GM23248 (cell line): ENCODE data around the gene LRRC3. TPM values are rescaled to one million over a fixed set of nuclear protein-coding genes. Genes with fewer than 3 reads are reported as not detected.

Source experiments
- DNase-seq: peaks from one replicate; pipeline ENCODE4 v3.0.0-alpha.2; 2015
- H2AFZ ChIP-seq: fragments of 200-600 bp; sonication (generic); 2 replicates; pipeline ENCODE4 v1.6.1; 2016; ENCODE audit warnings: antibody characterized with exemption
- H3F3A ChIP-seq: fragments of 200-600 bp; sonication (generic); 2 replicates; pipeline ENCODE4 v1.6.1; 2016; ENCODE audit warnings: mild to moderate bottlenecking, antibody characterized with exemption, mixed run types; ENCODE audit not compliant: insufficient read depth
- H3K27ac ChIP-seq: fragments of 200-600 bp; sonication (generic); 2 replicates; pipeline ENCODE4 v1.5.1; 2016; ENCODE audit warnings: mild to moderate bottlenecking
- H3K27me3 ChIP-seq: fragments of 200-600 bp; sonication (generic); replicated peaks from 2 replicates; pipeline ENCODE4 v1.6.1; 2016; ENCODE audit warnings: mild to moderate bottlenecking; ENCODE audit not compliant: insufficient read depth
- H3K36me3 ChIP-seq: fragments of 200-600 bp; sonication (generic); 2 replicates; pipeline ENCODE4 v1.6.1; 2016; ENCODE audit warnings: low read depth, mild to moderate bottlenecking
- H3K4me1 ChIP-seq: fragments of 200-600 bp; sonication (generic); 2 replicates; pipeline ENCODE4 v1.6.1; 2016; ENCODE audit warnings: mild to moderate bottlenecking; ENCODE audit not compliant: insufficient read depth
- H3K4me2 ChIP-seq: fragments of 200-600 bp; sonication (generic); one replicate; pipeline ENCODE4 v1.6.1; 2016; ENCODE audit warnings: mild to moderate bottlenecking; ENCODE audit not compliant: unreplicated experiment
- H3K4me3 ChIP-seq: fragments of 200-600 bp; sonication (generic); 2 replicates; pipeline ENCODE4 v1.5.1; 2016; ENCODE audit warnings: mild to moderate bottlenecking
- H3K79me2 ChIP-seq: fragments of 200-600 bp; sonication (generic); 2 replicates; pipeline ENCODE4 v1.6.1; 2016; ENCODE audit warnings: mild to moderate bottlenecking; ENCODE audit not compliant: insufficient read depth
- H3K9ac ChIP-seq: fragments of 200-600 bp; sonication (generic); 2 replicates; pipeline ENCODE4 v1.6.1; 2016; ENCODE audit warnings: mild to moderate bottlenecking
- H3K9me2 ChIP-seq: fragments of 200-600 bp; sonication (generic); 2 replicates; pipeline ENCODE4 v1.6.1; 2016; ENCODE audit warnings: mixed run types, mild to moderate bottlenecking, moderate library complexity; ENCODE audit not compliant: insufficient read depth
- H3K9me3 ChIP-seq: fragments of 200-600 bp; sonication (generic); one replicate; pipeline ENCODE4 v1.6.1; 2017; ENCODE audit warnings: low read depth
- H4K20me1 ChIP-seq: fragments of 200-600 bp; sonication (generic); 2 replicates; pipeline ENCODE4 v1.6.0; 2016; ENCODE audit not compliant: insufficient read depth
- EZH2 ChIP-seq: fragments of 200-600 bp; sonication (generic); IDR thresholded peaks from 2 replicates; pipeline ENCODE4 v1.6.1; 2018; ENCODE audit warnings: antibody characterized with exemption, mild to moderate bottlenecking; ENCODE audit not compliant: insufficient read depth, poor library complexity, severe bottlenecking
- EZH2phosphoT487 ChIP-seq: fragments of 200-600 bp; sonication (generic); IDR thresholded peaks from 2 replicates; pipeline ENCODE4 v1.6.1; 2018; ENCODE audit warnings: antibody characterized with exemption, moderate library complexity, mild to moderate bottlenecking, low read depth; ENCODE audit not compliant: insufficient read depth
- WGBS, 2 experiments: methylation state at CpG; one replicate each; pipeline ENCODE4 v1.1.6; 2015 to 2017; ENCODE audit warnings: low lambda C conversion rate in 2 of 2, low coverage in 1 of 2; ENCODE audit errors: missing lambda C conversion rate in 2 of 2; 5-methylcytosine and 5-hydroxymethylcytosine counted together
- in situ Hi-C: fragments of 300-500 bp; cut with MboI; formaldehyde crosslinking; loops from 2 replicates; pipeline ENCODE4 v1.15.0; 2020
- polyA plus RNA-seq: library from polyadenylated mRNA; unstranded; fragments of >200 nt; fragmentation: Nextera tagmentation; extraction: Ambion mirVana; gene quantifications from 2 replicates; pipeline ENCODE4 v1.2.1, GENCODE V29; 2016
- total RNA-seq: library from RNA; depleted of rRNA; stranded (reverse); fragments of >200 nt; shearing (Covaris generic); gene quantifications from 2 replicates; pipeline ENCODE4 v1.2.3, GENCODE V29; 2014

LRRC3 gene
- total and polyA plus RNA-seq, 2 experiments from 2014 or later, result 0.29 to 0.32 TPM

DNA sequence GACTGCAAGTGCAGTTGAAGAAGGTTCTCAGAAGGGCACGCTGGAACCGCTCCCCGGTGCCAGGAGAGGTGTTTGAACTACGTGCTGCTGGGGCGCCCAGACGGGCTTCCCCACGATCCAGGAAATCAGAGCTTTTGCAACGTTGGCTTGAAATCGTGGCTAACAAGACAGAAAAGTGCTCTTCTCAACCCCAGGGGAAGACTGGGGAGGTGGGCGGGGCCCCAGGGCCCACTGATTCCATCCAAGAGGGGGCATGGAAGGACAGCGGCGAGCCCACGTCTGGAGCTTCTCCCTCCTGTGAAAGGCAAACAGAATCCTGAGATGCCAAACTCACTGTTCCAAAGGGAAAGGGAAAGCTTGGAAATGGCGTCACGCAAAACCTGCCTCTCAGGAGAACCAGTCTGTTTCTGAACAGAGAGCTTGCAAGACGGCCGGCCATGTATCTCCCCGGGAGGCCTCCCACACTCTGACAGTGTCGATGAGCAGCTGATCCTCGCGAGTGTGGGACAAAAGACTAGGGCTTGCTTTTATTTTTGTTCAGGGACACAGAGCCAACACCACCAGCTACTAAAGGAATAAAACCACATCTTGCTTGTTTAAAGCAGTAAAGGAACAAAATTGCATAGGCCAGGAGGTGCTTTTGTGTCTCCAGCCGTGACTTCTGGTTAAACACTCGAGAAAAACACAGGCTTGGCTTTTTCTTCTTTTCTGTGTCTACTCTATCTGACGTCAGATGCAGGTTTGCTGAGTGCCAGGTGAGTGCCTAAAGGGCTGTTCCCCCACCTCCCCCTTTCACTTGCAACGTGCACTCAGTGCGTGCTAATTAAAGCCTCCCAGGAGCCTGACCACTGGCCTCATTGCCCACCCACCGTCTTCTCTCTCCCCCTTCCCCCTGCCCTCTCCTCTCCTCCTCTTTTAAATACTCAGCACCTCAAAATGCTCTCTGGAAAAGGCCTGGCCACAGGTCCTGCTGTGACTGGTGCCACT, 41.5 kb downstream of the LRRC3 start:
- H3K79me2 ChIP-seq, result no peaks in the 10 kb centered on the region
- WGBS, 2 experiments, result 21 to 26% methylated on average over 27 of the region's 27 CpGs

DNA sequence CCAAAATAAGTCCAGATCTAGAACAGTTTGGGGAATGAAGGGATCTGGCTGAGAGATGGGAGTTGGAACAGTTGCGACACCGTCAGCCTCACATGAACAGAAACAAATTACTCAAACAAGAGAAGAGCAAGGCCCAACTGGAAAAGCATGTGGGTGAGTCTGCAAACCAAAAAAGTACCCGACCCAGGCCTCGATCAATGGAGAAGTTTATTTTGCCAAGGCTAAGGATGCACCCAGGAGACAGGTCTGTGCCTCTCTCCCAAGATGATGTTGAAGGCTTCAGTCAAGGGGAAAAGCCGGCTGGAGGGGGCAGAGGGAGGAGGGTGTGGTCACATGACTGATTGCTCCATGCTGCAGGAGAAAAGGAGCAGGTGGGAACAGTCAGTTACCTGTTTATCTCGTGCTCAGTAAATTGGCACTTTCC, 42.4 kb downstream of the LRRC3 start:
- Histone ChIP-seq H3F3A (no peaks in the 10 kb centered on the region), H3K79me2 (no peaks in the 10 kb centered on the region), H3K4me3 (no peak overlapping the region), H4K20me1 (no peaks in the 10 kb centered on the region), H3K27ac (no peak overlapping the region), H3K9me3 (no peaks in the 10 kb centered on the region), H3K9me2 (no peaks in the 10 kb centered on the region), H3K27me3 (peaks cover 14% of the 10 kb centered on the region), H3K4me1 (no peaks in the 10 kb centered on the region), H3K9ac (no peak overlapping the region), H3K36me3 (no peaks in the 10 kb centered on the region), H3K4me2 (no peak overlapping the region), H2AFZ (no peak overlapping the region)
- peak; percentile 20 for DNase-seq
- 4 to 11% methylated on average over 6 of the region's 6 CpGs for WGBS, 2 experiments
- in situ Hi-C loops, result no loop called here
- TF ChIP-seq EZH2phosphoT487 (no peak), EZH2 (no peak)

More for the DNA sequence above, 41.5 kb downstream of the LRRC3 start:
- no peak overlapping the region for H3K27ac ChIP-seq
- peak; percentile 31 for DNase-seq
- H3K4me3 ChIP-seq, result no peak overlapping the region
- H3K4me2 ChIP-seq, result no peak overlapping the region
- H3K9ac ChIP-seq, result no peak overlapping the region
- H3K27me3 ChIP-seq, result peaks cover 14% of the 10 kb centered on the region
- no peaks in the 10 kb centered on the region for H3F3A ChIP-seq
- no peaks in the 10 kb centered on the region for H3K9me2 ChIP-seq
- H2AFZ ChIP-seq, result no peak overlapping the region
- H3K4me1 ChIP-seq, result no peaks in the 10 kb centered on the region
- no peaks in the 10 kb centered on the region for H3K9me3 ChIP-seq
- no peaks in the 10 kb centered on the region for H4K20me1 ChIP-seq
- in situ Hi-C loops, result no loop called here
- H3K36me3 ChIP-seq, result no peaks in the 10 kb centered on the region
- TF ChIP-seq EZH2phosphoT487, result no peak
- TF ChIP-seq EZH2, result no peak

DNA sequence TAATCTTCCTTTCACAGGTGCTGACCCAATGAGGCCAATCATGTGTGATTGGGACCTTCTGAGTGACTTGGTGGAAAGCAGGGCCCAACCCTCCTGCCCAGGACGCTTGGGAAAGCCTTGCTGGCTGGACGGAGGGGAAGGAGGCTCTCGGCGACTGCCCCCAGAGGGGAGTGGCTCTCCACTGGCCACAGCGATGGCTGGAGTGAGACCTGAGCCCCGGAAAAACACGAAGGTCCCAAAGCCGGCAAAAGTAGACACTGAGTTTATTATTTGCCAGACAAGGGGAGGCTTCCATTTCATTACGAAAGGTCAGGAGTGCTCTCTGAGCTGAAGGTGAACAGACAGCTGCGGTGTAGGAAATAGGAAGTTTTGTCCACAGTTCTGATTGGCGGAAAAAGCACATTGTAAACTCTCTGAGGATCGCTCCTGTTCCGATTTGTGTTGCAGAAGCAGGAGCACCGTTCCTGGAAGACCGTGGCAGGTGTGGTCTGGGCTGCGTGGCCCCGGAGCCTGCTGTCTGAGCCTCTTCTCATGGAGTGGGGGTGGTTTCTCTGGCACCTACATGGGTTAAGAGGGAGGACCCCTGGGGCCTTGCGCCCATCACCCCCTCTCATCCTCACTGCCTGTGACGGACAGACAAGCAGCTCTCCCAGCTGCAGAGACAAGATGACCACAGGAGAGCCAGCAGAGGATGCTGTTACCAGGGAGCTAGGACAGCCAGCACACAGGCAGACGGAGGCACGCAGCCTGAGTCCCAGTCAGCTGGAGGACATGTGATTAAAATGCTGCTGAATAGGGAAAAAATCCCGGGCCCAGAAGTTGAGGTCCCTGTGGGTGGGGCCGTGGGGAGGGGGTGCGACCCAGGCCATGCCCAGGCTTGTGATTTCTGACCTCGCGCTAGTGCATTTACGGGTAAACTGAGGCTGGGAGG, 43.2 kb downstream of the LRRC3 start:
- Histone ChIP-seq H3K4me3 (no peak overlapping the region), H3K9me2 (no peaks in the 10 kb centered on the region), H3K4me2 (no peak overlapping the region), H3K9me3 (no peaks in the 10 kb centered on the region), H3K36me3 (no peaks in the 10 kb centered on the region), H2AFZ (no peak overlapping the region), H3K9ac (no peak overlapping the region), H3K4me1 (no peaks in the 10 kb centered on the region), H3K79me2 (no peaks in the 10 kb centered on the region), H3K27ac (no peak overlapping the region), H3K27me3 (peaks cover 14% of the 10 kb centered on the region), H3F3A (no peaks in the 10 kb centered on the region), H4K20me1 (no peaks in the 10 kb centered on the region)
- no peak for TF ChIP-seq EZH2
- TF ChIP-seq EZH2phosphoT487, result no peak
- 61 to 63% methylated on average over 24 to 27 of the region's 27 CpGs for WGBS, 2 experiments
- DNase-seq, result no peak
- in situ Hi-C loops, result no loop called here

DNA sequence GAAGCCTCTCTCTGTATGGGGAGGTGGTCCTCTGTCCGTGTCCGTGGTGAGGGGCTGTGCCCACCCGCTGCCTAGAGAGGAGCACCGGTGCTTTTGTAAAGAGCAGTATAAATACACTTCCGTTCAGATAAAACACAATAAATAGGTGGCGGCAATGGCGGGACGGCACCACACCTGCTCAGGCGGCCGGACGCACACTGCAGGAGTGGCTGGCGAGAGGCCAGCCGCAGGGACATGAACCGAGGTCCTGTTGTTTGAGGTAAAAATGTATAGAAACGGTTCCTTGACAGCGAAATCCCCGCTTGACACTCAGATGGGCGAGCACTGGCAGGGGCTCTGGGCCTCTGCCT, 43.9 kb downstream of the LRRC3 start:
- TF ChIP-seq EZH2phosphoT487, result no peak
- TF ChIP-seq EZH2, result no peak
- no peak overlapping the region for H3K27ac ChIP-seq
- no peaks in the 10 kb centered on the region for H3K79me2 ChIP-seq
- peaks cover 14% of the 10 kb centered on the region for H3K27me3 ChIP-seq
- no peak overlapping the region for H3K4me3 ChIP-seq
- no peaks in the 10 kb centered on the region for H3K9me2 ChIP-seq
- no peak for DNase-seq
- 61 to 62% methylated on average over 18 of the region's 18 CpGs for WGBS, 2 experiments
- H3K9me3 ChIP-seq, result no peaks in the 10 kb centered on the region
- no peaks in the 10 kb centered on the region for H4K20me1 ChIP-seq
- H3K4me1 ChIP-seq, result no peaks in the 10 kb centered on the region
- H2AFZ ChIP-seq, result no peak overlapping the region
- in situ Hi-C loops, result no loop called here
- H3K36me3 ChIP-seq, result no peaks in the 10 kb centered on the region
- H3F3A ChIP-seq, result no peaks in the 10 kb centered on the region
- H3K9ac ChIP-seq, result no peak overlapping the region
- no peak overlapping the region for H3K4me2 ChIP-seq
